ENCODE results near the gene SEMA4G. TPM values are rescaled to one million over a fixed set of nuclear protein-coding genes. Genes with fewer than 3 reads are reported as not detected.
A peak's percentile ranks its signal among the peaks of the same experiment; 100 is the strongest.

Gene SEMA4G
- total RNA-seq, 2 donors from 2014 or later: 0.53 to 0.79 TPM

DNA sequence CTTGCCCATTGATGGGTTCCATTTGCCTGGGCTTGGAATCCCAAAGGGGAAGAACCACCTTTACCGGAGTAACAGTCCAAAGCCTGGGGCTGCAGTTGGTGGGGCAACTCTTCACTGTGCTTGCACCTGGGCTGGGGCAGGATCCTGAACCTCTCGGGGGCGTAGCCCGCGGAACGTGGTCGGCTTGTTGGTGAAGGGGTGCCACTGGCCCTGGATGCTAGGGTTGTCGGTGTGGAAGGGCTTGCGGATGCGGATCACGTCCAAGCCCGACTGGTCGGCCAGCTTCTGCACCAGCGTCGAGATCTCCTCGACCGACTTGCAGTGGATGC is 17.3 kb downstream of the SEMA4G start:
- Mint-ChIP-seq H3K4me3 (peak overlapping the region; percentile 94 to 98), H3K27me3 (ENCODE audit: low read depth) (no peaks in the 10 kb centered on the region), H3K27ac (no peak overlapping the region), H3K4me1 (ENCODE audit: low read depth) (peaks cover 52% of the 10 kb centered on the region), H3K9me3 (no peaks in the 10 kb centered on the region), H3K36me3 (ENCODE audit: insufficient read depth in 2 of 2) (peaks cover 10 to 17% of the 10 kb centered on the region in 2 donors)
- no peak for ATAC-seq (replicated peaks in 1 of 2)
- DNase-seq: no peak

DNA sequence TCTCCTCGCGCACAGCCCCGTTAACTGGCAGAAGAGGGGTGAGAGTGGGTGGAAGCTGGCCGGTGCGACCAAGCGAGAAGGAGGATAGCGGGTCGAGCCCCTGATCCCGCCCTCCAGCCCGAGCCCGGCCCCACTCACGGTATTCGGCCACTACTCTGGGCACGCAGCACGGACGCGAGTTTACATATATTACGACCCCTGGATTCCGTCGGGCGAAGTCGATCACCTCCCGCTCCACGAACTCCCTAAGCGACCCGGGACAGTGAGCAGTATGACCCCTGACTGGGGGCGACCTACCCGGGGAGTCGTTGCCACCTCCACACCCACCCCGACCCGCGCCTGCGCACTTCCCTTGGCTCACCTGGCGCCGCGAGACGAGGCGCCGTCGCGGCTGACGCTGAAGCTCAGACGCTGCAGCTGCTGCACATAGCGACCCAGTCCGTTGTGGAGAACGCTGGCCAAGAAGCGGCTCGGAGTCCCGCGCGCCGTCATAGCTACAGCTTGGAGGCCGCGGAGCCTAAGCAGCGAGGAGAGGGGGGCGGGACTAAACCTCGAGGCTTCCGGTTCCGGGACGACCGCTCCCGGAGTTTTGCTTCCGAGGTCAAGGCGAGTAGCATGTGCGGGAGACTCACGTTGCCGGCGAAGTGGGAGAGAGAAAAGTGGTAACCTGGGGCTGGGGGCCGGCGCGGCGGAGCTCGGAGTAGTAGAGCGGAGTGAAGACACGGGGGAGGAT is 17.8 kb downstream of the SEMA4G start, which contains the start of the genes MRPL43 and TWNK:
MRPL43 (minus strand) TSS at position 546 of the 733 bp plus-strand sequence; CDS start at position 492, 54 bp downstream.
TWNK (plus strand) TSS at position 592 of the 733 bp plus-strand sequence. CDS start 668 bp downstream, outside the sequence.
- H3K9me3 Mint-ChIP-seq: no peaks in the 10 kb centered on the region

GRCh38 chr10:100987685-100988049 is 18.4 kb downstream of the SEMA4G start:
- ATAC-seq (replicated peaks in 1 of 2): peak in 1 of 2 donors; percentile 1
- DNase-seq: no peak
- peak overlapping the region; percentile 86 for H3K27ac Mint-ChIP-seq
- H3K4me1 Mint-ChIP-seq (ENCODE audit: low read depth): peaks cover 52% of the 10 kb centered on the region
- H3K27me3 Mint-ChIP-seq (ENCODE audit: low read depth): no peaks in the 10 kb centered on the region
- H3K4me3 Mint-ChIP-seq: peak overlapping the region; percentile 94 to 98
- H3K9me3 Mint-ChIP-seq: no peaks in the 10 kb centered on the region
- peaks cover 10 to 17% of the 10 kb centered on the region in 2 donors for H3K36me3 Mint-ChIP-seq (ENCODE audit: insufficient read depth in 2 of 2)

More for the DNA sequence above, 17.8 kb downstream of the SEMA4G start, which contains the start of the genes MRPL43 and TWNK:
- peaks cover 10 to 17% of the 10 kb centered on the region in 2 donors for H3K36me3 Mint-ChIP-seq (ENCODE audit: insufficient read depth in 2 of 2)
- peaks cover 52% of the 10 kb centered on the region for H3K4me1 Mint-ChIP-seq (ENCODE audit: low read depth)
- ATAC-seq (replicated peaks in 1 of 2) (peak; percentile 97 to 98), DNase-seq (peak; percentile 87 to 89)
- H3K4me3 Mint-ChIP-seq: peak within 1 kb of the TSS; percentile 94 to 98
- H3K27ac Mint-ChIP-seq: peak within 1 kb of the TSS; percentile 86
- H3K27me3 Mint-ChIP-seq (ENCODE audit: low read depth): no peaks in the 10 kb centered on the region

DNA sequence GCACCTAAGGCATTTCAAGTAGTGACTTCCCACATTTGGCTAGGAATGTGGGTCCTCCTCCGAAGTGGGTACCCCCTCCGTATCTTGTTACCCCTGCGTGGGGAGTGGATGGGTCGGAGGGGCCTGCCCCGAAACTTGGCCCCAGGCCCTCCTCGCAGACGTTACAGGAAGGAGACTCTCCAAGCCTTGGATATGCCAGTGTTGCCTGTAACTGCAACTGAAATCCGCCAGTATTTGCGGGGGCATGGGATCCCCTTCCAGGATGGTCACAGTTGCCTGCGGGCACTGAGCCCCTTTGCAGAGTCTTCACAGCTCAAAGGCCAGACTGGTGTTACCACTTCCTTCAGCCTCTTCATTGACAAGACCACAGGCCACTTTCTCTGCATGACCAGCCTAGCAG is 18.9 kb downstream of the SEMA4G start:
- Mint-ChIP-seq H3K36me3 (ENCODE audit: insufficient read depth in 2 of 2) (peaks cover 10 to 17% of the 10 kb centered on the region in 2 donors), H3K27me3 (ENCODE audit: low read depth) (no peaks in the 10 kb centered on the region), H3K4me1 (ENCODE audit: low read depth) (peaks cover 52% of the 10 kb centered on the region), H3K27ac (no peak overlapping the region), H3K9me3 (no peaks in the 10 kb centered on the region), H3K4me3 (peak overlapping the region; percentile 94 to 98)
- ATAC-seq (replicated peaks in 1 of 2) (no peak), DNase-seq (no peak)

- Mint-ChIP-seq H3K4me3 (peak overlapping the region; percentile 18 to 98), H3K36me3 (ENCODE audit: insufficient read depth in 2 of 2) (peaks cover 10 to 17% of the 10 kb centered on the region in 2 donors), H3K27me3 (ENCODE audit: low read depth) (no peaks in the 10 kb centered on the region), H3K4me1 (ENCODE audit: low read depth) (peaks cover 52% of the 10 kb centered on the region), H3K9me3 (no peaks in the 10 kb centered on the region), H3K27ac (no peak overlapping the region)
- ATAC-seq (replicated peaks in 1 of 2) (no peak), DNase-seq (no peak)
These were observed 19.8 kb downstream of the SEMA4G start for GRCh38 chr10:100989088-100989487.

GRCh38 chr10:100993986-100994708 is 24.8 kb downstream of the SEMA4G start:
- H3K27ac Mint-ChIP-seq: no peak overlapping the region
- H3K36me3 Mint-ChIP-seq (ENCODE audit: insufficient read depth in 2 of 2): peaks cover 7 to 16% of the 10 kb centered on the region in 2 donors
- ATAC-seq (replicated peaks in 1 of 2): no peak
- no peak for DNase-seq
- H3K9me3 Mint-ChIP-seq: no peaks in the 10 kb centered on the region
- H3K4me1 Mint-ChIP-seq (ENCODE audit: low read depth): peaks cover 51% of the 10 kb centered on the region
- H3K4me3 Mint-ChIP-seq: no peak overlapping the region
- no peaks in the 10 kb centered on the region for H3K27me3 Mint-ChIP-seq (ENCODE audit: low read depth)

GRCh38 chr10:100995181-100995580 is 25.9 kb downstream of the SEMA4G start:
- no peak for ATAC-seq (replicated peaks in 1 of 2)
- DNase-seq: no peak
- no peak overlapping the region for H3K4me3 Mint-ChIP-seq
- H3K27ac Mint-ChIP-seq: no peak overlapping the region
- H3K9me3 Mint-ChIP-seq: no peaks in the 10 kb centered on the region
- H3K27me3 Mint-ChIP-seq (ENCODE audit: low read depth): no peaks in the 10 kb centered on the region
- H3K4me1 Mint-ChIP-seq (ENCODE audit: low read depth): peaks cover 40% of the 10 kb centered on the region
- H3K36me3 Mint-ChIP-seq (ENCODE audit: insufficient read depth in 2 of 2): peaks cover 7 to 16% of the 10 kb centered on the region in 2 donors

DNA sequence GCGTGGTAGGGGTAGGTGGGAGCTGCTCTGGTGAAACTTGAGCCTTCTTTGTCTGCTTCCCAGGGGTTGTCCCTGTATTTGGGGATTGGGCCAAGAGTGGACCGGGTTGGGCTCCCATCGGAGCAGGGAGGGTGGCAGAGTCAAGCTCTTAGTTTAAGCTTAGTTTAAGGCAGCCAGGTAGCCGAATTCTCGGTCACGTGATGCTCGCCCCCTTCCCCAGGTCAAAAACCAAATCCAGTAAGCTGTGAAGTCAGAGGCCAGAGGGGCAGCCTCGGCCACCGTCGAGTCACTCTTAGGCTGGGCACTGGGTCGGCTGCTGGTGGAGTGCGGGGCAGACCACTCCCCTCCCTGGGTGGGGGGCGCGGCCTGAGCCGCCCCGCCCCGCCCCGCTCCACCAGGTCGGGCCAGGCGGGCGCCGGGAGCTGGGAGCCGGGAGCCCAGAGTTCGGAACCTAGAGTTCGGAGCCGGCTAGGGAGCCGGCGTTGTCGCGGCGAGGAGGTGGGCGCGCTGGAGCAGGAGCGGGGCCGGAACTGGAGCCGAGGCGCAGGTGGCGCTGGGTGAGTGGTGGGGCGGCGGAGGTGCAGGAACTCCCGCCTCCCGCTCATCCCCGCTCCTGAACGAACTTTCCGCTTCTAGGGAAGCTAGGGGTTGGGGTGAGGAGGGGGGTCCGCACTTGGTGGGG is 27.5 kb downstream of the SEMA4G start:
- Mint-ChIP-seq H3K4me3 (peak overlapping the region; percentile 80 to 86), H3K4me1 (ENCODE audit: low read depth) (peaks cover 26% of the 10 kb centered on the region), H3K27ac (peak overlapping the region; percentile 78), H3K36me3 (ENCODE audit: insufficient read depth in 2 of 2) (peaks cover 0 to 6% of the 10 kb centered on the region in 2 donors), H3K9me3 (no peaks in the 10 kb centered on the region), H3K27me3 (ENCODE audit: low read depth) (no peaks in the 10 kb centered on the region)
- ATAC-seq (replicated peaks in 1 of 2): peak; percentile 40 to 49
- DNase-seq: peak; percentile 52 to 55

- no peaks in the 10 kb centered on the region for H3K9me3 Mint-ChIP-seq
- H3K27me3 Mint-ChIP-seq (ENCODE audit: low read depth): no peaks in the 10 kb centered on the region
- H3K4me3 Mint-ChIP-seq: peak overlapping the region; percentile 80 to 86
- DNase-seq (peak; percentile 79 to 88), ATAC-seq (replicated peaks in 1 of 2) (peak; percentile 60 to 63)
- H3K36me3 Mint-ChIP-seq (ENCODE audit: insufficient read depth in 2 of 2): peaks cover 0 to 6% of the 10 kb centered on the region in 2 donors
- peak overlapping the region; percentile 76 for H3K27ac Mint-ChIP-seq
- peaks cover 26% of the 10 kb centered on the region for H3K4me1 Mint-ChIP-seq (ENCODE audit: low read depth)
These were observed 28.3 kb downstream of the SEMA4G start for GRCh38 chr10:100997360-100998182.

DNA sequence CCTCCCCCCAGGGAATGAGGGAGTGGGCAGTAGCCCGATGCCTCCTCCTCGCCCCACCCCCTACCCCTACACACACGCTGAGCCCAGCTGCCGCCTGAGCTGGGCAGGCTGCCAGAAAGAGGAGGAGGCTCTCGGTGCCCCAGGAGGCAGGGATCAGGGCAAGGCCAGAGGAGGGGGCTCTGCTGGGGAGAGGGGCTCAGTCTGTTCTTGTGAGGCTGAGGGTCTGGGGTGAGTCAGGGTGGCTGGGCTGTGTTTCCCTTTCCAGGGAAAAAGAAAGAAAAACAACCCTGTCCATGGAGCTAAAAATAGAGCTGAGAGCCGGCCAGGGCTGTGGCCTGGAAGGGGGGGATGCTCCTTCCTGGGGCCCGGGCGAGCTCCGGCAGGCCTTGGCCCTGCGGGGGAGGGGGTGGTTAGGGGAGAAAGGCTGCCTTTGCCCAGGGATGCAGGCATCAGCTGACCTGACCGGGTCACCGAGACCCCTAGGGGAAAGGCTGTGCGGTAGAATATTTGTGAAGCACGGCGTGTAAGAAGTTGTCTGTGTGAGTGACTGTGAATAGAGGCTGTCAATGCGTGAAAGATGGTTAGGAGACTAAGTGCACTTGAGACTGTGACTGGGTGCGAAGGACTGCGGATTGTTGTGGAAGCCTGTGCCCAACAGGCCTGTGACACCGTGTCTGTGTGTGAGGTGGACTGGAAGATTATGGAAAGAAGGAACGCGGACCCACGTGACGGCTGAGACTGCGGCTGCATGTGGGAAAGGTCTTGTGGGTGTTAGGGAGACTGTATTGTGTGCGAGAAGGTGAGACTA is 29.1 kb downstream of the SEMA4G start:
- peaks cover 26% of the 10 kb centered on the region for H3K4me1 Mint-ChIP-seq (ENCODE audit: low read depth)
- peak overlapping the region; percentile 80 to 86 for H3K4me3 Mint-ChIP-seq
- peak overlapping the region; percentile 25 for H3K27ac Mint-ChIP-seq
- peaks cover 0 to 6% of the 10 kb centered on the region in 2 donors for H3K36me3 Mint-ChIP-seq (ENCODE audit: insufficient read depth in 2 of 2)
- no peaks in the 10 kb centered on the region for H3K9me3 Mint-ChIP-seq
- peak; percentile 71 to 73 for DNase-seq
- peak; percentile 43 to 44 for ATAC-seq (replicated peaks in 1 of 2)
- H3K27me3 Mint-ChIP-seq (ENCODE audit: low read depth): no peaks in the 10 kb centered on the region

DNA sequence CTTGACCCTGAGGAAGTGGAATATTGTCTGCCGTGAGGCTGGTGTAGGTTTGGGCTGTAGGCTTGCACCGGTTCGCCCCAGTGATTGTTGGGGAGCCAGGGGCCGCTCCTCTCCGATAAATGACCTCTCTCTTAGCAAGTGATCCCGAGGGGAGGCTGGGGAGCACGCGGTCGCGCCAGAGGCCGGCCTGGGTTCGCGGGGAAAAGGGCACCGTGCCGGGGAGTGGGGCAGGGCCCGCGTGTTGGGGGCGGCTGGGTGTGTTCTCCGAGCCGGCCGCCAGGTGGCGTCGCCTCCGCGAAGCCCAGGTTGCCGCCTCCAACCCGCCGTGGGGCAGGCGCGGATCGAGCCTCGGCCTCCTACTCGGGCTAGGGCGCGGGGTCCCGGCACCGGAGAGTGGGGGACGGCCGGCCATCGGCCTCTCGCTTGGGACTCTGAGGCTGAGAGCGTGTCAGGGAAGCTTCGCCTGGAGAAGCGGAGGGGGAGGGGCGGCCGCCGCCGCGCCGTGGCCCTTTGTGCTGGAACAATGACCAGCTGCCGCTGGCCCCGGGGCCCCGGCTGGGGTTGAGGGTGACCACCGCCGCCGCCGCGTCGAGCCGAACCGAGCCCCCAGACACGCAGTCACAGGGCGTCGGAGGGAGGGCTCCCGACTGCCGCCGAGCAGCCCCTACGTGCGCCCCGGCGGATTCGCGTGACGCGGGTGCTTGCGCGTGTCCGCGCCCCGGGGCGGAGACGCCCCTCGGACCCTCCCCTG is 29.9 kb downstream of the SEMA4G start:
- Mint-ChIP-seq H3K27ac (peak overlapping the region; percentile 25), H3K9me3 (no peaks in the 10 kb centered on the region), H3K4me3 (peak overlapping the region; percentile 80 to 86), H3K36me3 (ENCODE audit: insufficient read depth in 2 of 2) (peaks cover 0 to 6% of the 10 kb centered on the region in 2 donors), H3K4me1 (ENCODE audit: low read depth) (peaks cover 26% of the 10 kb centered on the region), H3K27me3 (ENCODE audit: low read depth) (no peaks in the 10 kb centered on the region)
- ATAC-seq (replicated peaks in 1 of 2) (peak; percentile 68 to 70), DNase-seq (peak; percentile 84 to 90)

Data from activated T-cell treated with anti-CD3 and anti-CD28 coated beads, Interleukin-2, amount 50 U/mL, for 72 hours (primary cell).